GM18499 (cell line): ENCODE measurements around the gene MYH9.

Experiments used
- ATAC-seq: cut with Tn5 transposase; IDR thresholded peaks from one replicate; pipeline ENCODE4 v1.9.1; 2021; ENCODE audit warnings: moderate number of reproducible peaks; ENCODE audit not compliant: insufficient read depth, unreplicated experiment

Gene MYH9

DNA sequence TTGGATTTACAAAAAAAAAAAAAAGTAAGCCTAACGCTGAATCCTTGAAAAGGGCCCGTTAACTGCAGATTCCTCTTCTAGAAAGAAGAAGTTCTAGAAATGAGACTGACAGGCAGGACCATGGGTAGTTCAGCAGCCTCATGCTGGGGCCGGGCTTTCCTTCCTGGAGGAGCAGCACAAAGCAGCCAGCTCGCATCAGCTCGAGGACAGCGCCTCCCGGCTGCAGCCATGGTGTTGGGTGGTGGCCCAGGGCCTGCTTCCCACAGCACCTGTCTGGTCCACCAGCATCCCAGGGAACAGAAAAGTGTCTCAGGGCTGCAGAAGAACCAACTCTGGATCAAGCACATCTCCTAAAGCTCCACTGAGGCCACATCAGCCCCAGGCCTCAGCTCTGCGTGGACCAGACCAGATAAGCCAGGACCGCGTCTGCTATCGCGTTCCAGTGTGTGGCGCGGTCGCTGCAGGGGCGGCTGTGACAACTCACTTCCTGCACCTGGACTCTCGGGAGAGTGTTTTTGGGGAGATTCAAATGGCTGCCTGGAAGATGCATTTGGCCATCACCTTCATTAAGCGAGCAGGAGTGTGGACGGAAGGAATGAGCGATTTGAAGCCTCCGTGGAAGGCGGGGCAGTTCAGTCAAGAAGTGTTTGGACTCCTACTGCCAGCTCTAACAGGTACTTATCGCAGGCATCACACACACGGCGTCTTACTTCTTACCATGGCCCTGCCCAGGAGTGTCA lies 53.5 kb downstream of the MYH9 start:
- ATAC-seq: no peak

DNA sequence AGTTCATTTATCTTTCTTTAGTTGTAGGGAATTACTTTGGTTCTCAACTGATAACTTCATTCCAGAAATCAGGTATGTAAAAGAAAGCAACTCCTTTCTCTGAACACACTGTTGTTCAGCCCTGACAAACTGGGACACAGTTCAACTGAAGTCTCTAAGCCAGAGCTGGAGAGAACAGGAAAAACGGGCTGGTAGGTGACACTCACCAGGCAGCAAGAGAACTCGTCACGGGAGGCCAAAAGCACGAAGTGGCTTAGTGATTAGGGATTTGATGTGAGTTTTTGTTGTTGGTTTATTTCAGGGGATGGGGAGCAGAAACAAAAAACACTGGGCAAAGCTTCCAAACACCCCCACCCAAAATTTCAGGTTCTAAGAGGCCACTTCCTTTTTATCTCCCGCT lies 54.1 kb downstream of the MYH9 start:
- no peak for ATAC-seq

DNA sequence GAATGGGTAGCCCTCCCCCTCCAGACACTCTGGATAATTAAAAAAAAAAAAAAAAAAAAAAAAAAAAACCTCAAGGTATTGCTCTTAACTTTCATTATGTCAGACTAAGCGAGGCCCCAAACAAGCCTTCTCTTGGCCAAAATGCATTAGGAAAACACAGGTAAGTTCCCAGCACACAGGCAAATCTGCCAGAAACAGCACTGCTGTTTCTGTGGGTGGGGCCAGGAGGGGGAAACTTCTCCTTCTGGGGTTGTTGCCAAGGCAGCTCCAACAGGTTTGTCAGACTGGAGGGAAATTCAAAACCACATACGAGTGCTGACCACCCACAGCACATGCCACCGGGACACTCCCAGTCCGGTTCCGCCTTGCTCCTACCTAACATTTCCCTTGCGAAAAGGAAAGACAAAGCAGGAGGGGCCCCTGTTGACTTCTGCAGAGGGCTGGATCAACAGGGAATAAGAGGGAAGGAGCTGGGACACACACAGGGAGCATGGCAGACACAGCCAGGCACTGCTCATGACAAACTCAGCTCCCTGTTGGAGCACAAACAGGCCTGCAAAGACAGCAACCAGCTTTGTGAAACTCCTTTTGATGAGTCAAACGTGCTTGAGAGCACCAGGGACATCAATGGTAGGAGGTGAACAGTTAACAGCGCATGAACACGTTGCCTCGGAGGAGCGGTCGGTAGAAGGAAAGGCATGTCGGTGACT lies 55.0 kb downstream of the MYH9 start:
- no peak for ATAC-seq

DNA sequence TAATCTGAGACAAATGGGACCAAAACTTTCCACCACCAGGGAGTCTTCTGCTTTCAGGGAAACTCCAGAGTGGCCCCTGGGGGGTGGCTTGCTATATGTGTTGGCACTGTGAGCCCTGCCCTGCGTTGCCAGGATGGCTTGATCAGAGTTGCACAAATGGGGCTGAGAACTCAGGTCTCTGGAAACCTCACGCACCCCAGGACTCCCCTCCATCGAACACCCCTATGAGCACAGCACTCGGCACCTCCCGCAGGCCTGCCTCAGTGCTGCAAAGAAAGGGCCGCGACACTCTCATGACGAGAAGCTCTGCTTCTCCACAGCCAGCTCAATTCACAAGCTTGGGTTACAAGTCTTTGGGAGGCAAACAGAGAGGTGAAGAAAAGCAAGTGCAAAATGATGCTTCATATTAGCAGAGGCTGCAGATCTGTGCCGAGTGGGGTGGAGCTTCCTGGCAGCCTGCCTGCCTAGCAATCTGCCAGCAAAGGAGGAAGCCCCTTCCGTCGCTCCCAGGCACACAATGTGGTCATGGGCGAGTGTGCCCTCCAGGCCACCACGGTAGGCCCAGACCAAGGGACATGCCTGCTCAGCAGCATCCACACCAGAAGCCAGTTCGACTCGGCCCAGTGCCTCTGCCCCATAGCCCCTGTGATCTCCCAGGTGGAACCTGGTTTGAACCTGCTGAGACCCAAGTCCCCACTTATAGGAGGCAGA lies 55.7 kb downstream of the MYH9 start:
- no peak for ATAC-seq

- ATAC-seq: no peak
Measured at GRCh38 chr22:36331306-36331911, 56.4 kb downstream of the MYH9 start.

- ATAC-seq: no peak
Measured at GRCh38 chr22:36330655-36331305, 57.0 kb downstream of the MYH9 start.

DNA sequence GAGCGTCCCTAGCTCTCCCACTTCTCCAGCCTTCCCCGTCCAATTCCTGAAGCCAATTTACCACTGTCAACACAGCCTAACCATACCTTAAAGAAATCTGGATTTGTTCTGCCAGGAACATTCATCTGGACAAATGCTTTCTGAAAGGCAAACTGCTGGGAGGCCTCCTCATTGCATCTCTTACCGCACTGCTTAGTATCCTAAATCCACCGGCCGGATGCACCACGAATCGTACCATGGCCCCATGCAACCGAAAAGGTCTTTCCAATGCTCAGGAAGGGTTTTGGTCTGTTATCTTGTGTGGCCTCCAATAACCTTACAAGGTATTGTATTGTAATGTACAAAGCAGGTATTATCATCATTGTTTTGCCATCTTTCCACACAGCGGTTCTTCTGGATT lies 57.6 kb downstream of the MYH9 start:
- ATAC-seq: no peak

GRCh38 chr22:36329254-36330078 lies 58.3 kb downstream of the MYH9 start:
- ATAC-seq: no peak

DNA sequence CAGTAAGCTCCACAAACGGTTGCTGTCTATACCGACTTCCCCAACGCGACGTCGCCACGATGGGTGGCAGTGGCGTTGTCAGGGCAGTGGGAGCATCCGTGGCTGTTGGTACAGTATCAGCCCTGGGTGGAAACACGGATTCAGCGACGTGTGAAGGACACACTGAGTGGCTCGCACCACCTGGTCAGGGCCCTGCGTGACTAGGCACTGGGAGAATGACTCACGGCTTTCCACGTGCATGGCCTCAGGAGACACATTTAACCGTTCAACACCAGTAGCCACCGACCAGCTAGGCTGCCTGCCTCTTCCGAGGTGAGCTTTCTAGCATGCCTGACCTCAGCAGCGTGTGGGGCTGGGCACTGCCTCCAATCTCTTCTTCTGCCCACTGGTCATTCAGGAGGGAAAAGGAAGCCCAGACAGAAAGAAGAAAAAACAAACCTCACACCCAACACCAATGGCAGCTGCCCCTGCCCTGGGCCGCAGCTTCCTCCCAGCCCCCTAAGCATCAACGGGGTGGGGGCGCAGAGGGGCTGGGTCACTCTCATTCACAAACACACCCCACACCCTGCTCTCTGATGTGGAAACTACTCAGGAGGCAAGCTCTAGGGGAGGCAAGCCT lies 59.0 kb downstream of the MYH9 start:
- no peak for ATAC-seq

- no peak for ATAC-seq
Measured at GRCh38 chr22:36327922-36328551, 59.7 kb downstream of the MYH9 start.

GRCh38 chr22:36326178-36327161 lies 61.3 kb downstream of the MYH9 start:
- ATAC-seq: no peak

DNA sequence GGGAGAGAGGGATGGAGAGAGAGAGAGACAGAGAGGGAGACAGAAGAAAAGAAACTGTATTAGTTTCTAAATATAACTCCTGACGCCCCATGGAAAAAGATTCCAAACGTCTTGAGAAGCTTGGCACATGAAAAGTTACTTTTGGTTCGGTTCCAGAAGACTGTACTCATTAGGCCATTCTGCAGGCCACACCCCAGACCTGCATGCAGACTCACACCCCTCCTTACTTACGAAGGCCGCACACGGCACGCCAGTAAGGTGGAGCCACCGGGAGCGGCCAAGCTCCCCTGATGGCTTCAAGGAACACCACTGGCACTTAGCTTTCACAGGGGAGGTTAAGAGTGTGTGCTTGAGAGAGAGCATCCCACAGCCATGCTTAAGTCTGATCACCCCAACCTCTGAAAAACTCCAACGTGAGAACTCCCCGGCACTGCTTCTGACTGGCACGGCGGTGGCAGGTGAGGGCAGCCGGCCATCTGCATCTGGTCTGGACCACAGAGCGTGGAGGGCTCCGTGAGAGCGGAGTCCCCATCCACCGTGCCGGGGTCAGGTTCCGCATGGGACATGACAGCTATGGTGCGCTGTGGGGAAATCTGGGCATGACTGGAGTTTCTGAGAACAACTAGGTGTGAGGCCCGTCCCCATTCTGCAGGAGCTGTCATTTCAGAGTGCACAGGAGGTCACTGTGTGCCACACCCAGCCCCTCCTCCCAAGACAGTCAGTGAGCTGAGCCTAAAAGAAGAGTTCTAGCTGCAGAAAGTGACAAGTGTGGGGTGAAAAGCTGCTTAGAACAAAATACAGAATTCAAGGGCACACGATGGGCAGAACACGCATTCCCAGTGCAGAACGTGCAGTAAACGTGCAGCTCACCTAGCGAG lies 62.4 kb downstream of the MYH9 start:
- ATAC-seq: no peak

- no peak for ATAC-seq
Measured at GRCh38 chr22:36324414-36324813, 63.4 kb downstream of the MYH9 start.

DNA sequence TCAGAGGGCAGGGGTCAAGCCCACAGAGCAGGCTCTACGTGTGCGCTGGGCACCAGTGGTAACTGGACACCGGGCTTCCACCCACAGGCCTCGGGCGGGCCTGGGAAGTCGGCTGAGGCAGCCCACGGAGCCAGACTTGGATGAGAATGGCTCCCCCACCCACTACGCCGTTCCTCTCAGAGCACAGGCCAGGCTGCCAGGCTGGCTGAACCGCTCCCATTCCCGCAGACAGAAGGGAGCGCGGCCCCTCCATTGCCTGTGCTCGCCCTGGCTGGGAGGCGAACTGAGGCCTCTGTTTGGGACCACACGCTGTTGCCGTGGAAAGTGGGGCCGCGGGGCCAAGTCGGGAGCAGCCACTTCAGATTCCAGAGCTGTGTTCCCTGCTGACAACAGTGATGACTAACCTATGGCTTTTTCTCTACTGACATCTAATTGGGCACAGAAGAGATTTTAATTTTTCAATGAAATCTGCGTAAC lies 63.9 kb downstream of the MYH9 start:
- no peak for ATAC-seq

- ATAC-seq: no peak
Measured at GRCh38 chr22:36323182-36323854, 64.4 kb downstream of the MYH9 start.

DNA sequence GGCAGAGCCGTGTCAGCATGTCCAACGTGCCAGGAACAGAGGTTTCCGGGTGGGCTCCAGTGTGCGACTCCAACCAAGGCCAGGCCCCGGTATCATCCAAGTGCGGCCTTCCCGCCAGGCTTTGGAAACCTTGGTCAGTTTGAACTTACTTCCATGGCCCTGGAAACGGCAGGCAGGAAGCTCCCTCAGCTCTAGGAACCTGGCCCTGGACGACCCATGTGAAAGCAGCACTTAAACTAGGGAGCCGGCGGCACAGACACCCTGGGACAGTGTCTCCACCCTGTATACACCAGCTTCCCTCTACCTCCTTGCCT lies 65.2 kb downstream of the MYH9 start:
- ATAC-seq: no peak
